ENCODE results near the gene ZNF341.
A peak's percentile ranks its signal among the peaks of the same experiment; 100 is the strongest.

The ZNF341 gene

DNA sequence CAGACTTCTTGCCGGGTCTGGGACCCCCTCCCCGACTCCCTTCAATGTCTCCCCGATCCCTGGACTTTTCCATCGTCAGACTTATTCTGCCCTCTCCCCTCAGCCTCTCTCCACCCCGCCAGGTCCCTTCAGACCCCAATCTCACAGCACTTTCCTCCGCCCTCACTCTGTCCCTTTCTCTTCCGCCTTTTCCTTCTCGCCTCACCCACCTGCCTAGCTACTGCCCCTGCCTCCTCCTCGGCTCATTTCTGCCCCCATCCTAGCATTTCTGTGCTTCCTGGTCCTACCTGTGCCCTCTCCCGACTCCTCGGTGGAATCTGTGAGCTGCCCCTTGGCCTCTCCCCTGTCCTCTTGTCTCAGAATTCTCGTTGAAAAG, 80.0 kb downstream of the ZNF341 start:
- TF ChIP-seq, protein P1, sequence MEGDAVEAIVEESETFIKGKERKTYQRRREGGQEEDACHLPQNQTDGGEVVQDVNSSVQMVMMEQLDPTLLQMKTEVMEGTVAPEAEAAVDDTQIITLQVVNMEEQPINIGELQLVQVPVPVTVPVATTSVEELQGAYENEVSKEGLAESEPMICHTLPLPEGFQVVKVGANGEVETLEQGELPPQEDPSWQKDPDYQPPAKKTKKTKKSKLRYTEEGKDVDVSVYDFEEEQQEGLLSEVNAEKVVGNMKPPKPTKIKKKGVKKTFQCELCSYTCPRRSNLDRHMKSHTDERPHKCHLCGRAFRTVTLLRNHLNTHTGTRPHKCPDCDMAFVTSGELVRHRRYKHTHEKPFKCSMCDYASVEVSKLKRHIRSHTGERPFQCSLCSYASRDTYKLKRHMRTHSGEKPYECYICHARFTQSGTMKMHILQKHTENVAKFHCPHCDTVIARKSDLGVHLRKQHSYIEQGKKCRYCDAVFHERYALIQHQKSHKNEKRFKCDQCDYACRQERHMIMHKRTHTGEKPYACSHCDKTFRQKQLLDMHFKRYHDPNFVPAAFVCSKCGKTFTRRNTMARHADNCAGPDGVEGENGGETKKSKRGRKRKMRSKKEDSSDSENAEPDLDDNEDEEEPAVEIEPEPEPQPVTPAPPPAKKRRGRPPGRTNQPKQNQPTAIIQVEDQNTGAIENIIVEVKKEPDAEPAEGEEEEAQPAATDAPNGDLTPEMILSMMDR (IDR thresholded peaks at IDR 0.05; ENCODE audit: poor library complexity, severe bottlenecking): no peak
- Histone ChIP-seq H3K27me3 (ENCODE audit: insufficient read depth, poor library complexity, severe bottlenecking) (no peaks in the 10 kb centered on the region), H3K4me1 (ENCODE audit: insufficient read depth, poor library complexity, severe bottlenecking) (peaks cover 7% of the 10 kb centered on the region), H3K36me3 (ENCODE audit: low read depth) (peaks cover 17% of the 10 kb centered on the region), H3K9me3 (ENCODE audit: severe bottlenecking) (no peaks in the 10 kb centered on the region), H3K27ac (ENCODE audit: poor library complexity, severe bottlenecking) (peak overlapping the region; percentile 91), H3K4me3 (ENCODE audit: severe bottlenecking) (peak overlapping the region; percentile 90)
- no peak for DNase-seq (ENCODE audit: low spot score)
- ATAC-seq (ENCODE audit: low read depth): no peak

- H3K27ac ChIP-seq (ENCODE audit: poor library complexity, severe bottlenecking): peak overlapping the region; percentile 91
- H3K27me3 ChIP-seq (ENCODE audit: insufficient read depth, poor library complexity, severe bottlenecking): no peaks in the 10 kb centered on the region
- DNase-seq (ENCODE audit: low spot score) (peak; percentile 93), ATAC-seq (ENCODE audit: low read depth) (peak; percentile 62)
- TF ChIP-seq, protein P1 (IDR thresholded peaks at IDR 0.05; ENCODE audit: poor library complexity, severe bottlenecking): no peak
- H3K36me3 ChIP-seq (ENCODE audit: low read depth): peaks cover 17% of the 10 kb centered on the region
- H3K4me1 ChIP-seq (ENCODE audit: insufficient read depth, poor library complexity, severe bottlenecking): peaks cover 7% of the 10 kb centered on the region
- H3K4me3 ChIP-seq (ENCODE audit: severe bottlenecking): peak overlapping the region; percentile 90
- H3K9me3 ChIP-seq (ENCODE audit: severe bottlenecking): no peaks in the 10 kb centered on the region
Observed at GRCh38 chr20:33812152-33812849, 80.5 kb downstream of the ZNF341 start.

- Histone ChIP-seq H3K9me3 (ENCODE audit: severe bottlenecking) (no peaks in the 10 kb centered on the region), H3K36me3 (ENCODE audit: low read depth) (peaks cover 17% of the 10 kb centered on the region), H3K4me3 (ENCODE audit: severe bottlenecking) (peak overlapping the region; percentile 90), H3K4me1 (ENCODE audit: insufficient read depth, poor library complexity, severe bottlenecking) (peaks cover 7% of the 10 kb centered on the region), H3K27me3 (ENCODE audit: insufficient read depth, poor library complexity, severe bottlenecking) (no peaks in the 10 kb centered on the region), H3K27ac (ENCODE audit: poor library complexity, severe bottlenecking) (peak overlapping the region; percentile 91)
- ATAC-seq (ENCODE audit: low read depth) (no peak), DNase-seq (ENCODE audit: low spot score) (no peak)
- TF ChIP-seq, protein P1 (IDR thresholded peaks at IDR 0.05; ENCODE audit: poor library complexity, severe bottlenecking): no peak
Observed at GRCh38 chr20:33812908-33813462, 81.2 kb downstream of the ZNF341 start.

GRCh38 chr20:33814238-33814712, 82.5 kb downstream of the ZNF341 start:
- Histone ChIP-seq H3K9me3 (ENCODE audit: severe bottlenecking) (no peaks in the 10 kb centered on the region), H3K36me3 (ENCODE audit: low read depth) (peaks cover 17% of the 10 kb centered on the region), H3K4me3 (ENCODE audit: severe bottlenecking) (no peak overlapping the region), H3K4me1 (ENCODE audit: insufficient read depth, poor library complexity, severe bottlenecking) (peaks cover 7% of the 10 kb centered on the region), H3K27me3 (ENCODE audit: insufficient read depth, poor library complexity, severe bottlenecking) (no peaks in the 10 kb centered on the region), H3K27ac (ENCODE audit: poor library complexity, severe bottlenecking) (no peak overlapping the region)
- DNase-seq (ENCODE audit: low spot score) (no peak), ATAC-seq (ENCODE audit: low read depth) (no peak)
- TF ChIP-seq, protein P1 (IDR thresholded peaks at IDR 0.05; ENCODE audit: poor library complexity, severe bottlenecking): no peak

DNA sequence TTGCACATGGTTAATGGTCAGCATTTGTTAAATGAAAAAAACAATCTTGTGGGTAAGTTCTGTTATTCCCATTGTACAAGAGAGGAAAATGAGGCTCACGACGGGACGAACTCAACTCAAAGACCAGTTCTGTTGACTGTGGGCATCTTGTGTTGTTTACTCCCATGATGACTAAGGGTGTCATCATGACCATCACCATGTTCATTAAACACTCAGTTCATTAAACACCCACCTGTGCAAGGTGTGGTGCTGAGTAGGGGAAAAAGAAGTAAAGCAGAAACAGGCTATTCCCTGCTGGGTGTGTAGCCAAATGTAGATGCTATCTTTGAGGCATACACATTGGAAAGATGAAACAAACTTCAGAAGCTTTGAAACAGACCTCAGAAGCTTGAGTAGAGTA, 83.9 kb downstream of the ZNF341 start:
- TF ChIP-seq, protein P1 (IDR thresholded peaks at IDR 0.05; ENCODE audit: poor library complexity, severe bottlenecking): no peak
- ATAC-seq (ENCODE audit: low read depth) (no peak), DNase-seq (ENCODE audit: low spot score) (no peak)
- no peak overlapping the region for H3K27ac ChIP-seq (ENCODE audit: poor library complexity, severe bottlenecking)
- no peak overlapping the region for H3K4me3 ChIP-seq (ENCODE audit: severe bottlenecking)
- H3K36me3 ChIP-seq (ENCODE audit: low read depth): peaks cover 17% of the 10 kb centered on the region
- H3K27me3 ChIP-seq (ENCODE audit: insufficient read depth, poor library complexity, severe bottlenecking): no peaks in the 10 kb centered on the region
- peaks cover 7% of the 10 kb centered on the region for H3K4me1 ChIP-seq (ENCODE audit: insufficient read depth, poor library complexity, severe bottlenecking)
- no peaks in the 10 kb centered on the region for H3K9me3 ChIP-seq (ENCODE audit: severe bottlenecking)

All from RWPE2 (cell line).